Measurements from ENCODE around the gene SLC38A3.

DNA sequence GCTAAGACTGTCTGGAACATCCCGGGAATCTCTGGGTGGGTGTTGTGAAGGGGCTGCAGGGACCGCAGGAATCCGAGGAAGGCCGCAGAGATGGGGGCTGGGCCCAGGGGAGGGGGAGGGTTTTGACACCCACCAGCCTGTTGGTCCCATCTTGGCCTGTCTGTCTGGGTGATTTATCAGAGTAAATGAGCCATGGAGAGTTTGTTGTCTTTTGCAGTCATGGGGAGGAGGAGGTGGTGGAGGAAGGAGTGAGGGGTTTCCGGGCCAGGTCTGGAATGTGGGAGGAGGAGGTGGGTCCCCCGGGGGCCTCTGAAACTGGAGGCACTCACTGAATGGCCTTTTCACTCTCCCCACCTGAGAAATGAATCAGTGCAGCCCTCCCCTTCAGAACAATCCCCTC lies 38.5 kb upstream of the SLC38A3 start:
- TF ChIP-seq BCL11A (IDR thresholded peaks at IDR 0.05; ENCODE audit: low read depth in 2 of 2, low read length in 2 of 2) (no peak), CTCF (IDR thresholded peaks at IDR 0.05; ENCODE audit: control extremely low read depth in 1 of 3, insufficient read depth in 1 of 3, low read depth in 1 of 3, low read length in 3 of 3) (no peak), EP300 (IDR thresholded peaks at IDR 0.05; ENCODE audit: borderline replicate concordance in 1 of 2, low read depth in 2 of 2, low read length in 2 of 2) (no peak), JUN (IDR thresholded peaks at IDR 0.05; ENCODE audit: low read depth, low read length) (no peak), POLR2A (IDR thresholded peaks at IDR 0.05; ENCODE audit: control extremely low read depth in 1 of 2, low read depth in 2 of 2, low read length in 2 of 2) (no peak)

Measured in H1 (cell line).